CD4-positive, alpha-beta T cell treated with Interleukin-1 beta for 1 hour (primary cell): Measurements from ENCODE around the gene CAMK2N1.

ENCODE experiments used
- DNase-seq, 2 donors: peaks; one replicate each; pipeline ENCODE4 v3.0.0-alpha.2; 2020 to 2022

CAMK2N1 gene

DNA sequence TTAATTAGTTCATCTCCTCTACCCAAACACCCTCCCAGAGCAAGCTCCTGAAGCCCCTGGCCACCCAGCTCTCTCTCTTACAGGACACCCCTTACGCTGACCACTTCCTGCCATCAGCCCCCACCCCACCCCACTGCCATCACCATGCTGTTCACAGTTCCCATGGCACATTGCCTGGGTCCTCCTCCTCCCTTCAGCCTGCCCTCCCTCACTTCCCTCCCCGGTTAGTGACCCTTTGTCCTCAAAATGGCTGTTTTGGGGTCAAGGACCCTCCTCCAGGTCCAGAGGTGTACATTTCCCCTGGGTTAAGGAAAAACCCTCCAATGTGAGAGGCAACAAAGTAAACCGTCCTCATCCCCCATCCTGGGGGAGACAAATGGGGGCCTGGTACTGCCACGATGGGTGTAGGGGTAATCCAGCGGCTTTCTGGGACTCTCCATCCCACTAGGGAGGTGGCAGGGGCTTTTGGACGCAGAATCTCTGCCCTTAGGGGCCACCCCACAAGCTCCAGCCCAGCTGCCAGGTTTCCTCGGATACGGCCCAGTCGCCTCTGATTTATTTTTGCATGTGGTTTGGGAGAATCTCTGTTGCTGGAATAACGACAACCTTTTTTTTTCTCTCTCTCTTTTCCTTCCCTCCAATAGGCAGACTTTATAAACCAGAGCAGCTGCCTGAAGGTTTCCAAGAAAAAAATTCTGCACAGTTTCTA is 8.5 kb downstream of the CAMK2N1 start:
- no peak for DNase-seq

DNA sequence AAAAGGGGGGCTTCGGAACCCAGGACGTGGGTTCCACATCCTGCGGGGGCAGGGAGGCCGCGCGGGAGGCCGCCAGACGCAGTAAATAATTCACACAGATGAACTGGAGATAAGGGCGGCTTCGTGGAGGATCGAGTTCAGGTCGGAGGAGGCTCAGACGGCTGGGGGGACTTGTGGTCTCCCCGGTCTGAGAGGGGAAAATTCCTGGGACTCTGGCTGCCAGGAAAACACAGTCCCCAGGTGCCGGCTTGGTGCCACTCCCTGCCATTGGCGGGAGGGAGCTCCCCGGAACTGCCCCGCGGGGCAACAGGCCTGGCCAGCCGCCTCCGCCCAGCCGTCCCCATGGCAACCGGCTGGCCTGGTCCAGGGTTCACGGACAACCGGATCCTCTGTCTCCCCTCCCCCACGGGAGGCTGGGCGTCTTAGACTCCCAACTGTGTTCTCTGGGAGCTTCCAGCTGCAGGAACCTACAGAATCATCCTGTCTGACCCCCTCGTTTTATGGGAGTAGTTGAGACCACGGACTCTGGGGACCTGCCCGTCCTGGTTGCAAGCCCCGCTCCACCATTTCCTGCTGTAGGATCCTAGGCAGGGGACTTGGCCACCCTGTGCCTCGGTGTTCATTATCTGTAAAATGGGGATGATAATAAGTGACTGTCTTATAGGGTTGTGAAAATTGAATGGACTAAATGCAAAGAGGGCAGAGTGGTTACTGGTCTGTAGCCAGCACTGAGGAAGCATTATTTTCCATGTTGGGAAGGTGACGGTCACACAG is 9.6 kb downstream of the CAMK2N1 start:
- DNase-seq: no peak

DNA sequence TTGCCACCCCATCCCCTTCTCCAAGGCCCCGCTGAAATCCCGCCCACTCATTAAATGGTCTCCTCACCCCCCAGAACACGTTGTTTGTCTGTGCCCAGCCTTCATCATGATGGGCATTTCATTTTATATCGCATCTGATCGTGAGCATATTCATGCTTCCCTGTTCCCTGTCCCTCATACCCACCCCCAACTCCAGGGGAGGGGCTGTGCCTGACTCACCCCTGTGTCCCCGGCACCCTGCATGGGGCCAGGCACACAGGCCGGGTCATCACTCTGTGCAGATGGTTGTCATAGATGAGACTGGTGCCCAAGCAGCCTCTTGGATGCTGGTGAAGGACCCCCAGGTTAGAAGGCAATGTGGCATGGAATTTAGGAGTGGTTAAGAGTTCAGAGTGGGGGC is 11.0 kb downstream of the CAMK2N1 start:
- no peak for DNase-seq

DNA sequence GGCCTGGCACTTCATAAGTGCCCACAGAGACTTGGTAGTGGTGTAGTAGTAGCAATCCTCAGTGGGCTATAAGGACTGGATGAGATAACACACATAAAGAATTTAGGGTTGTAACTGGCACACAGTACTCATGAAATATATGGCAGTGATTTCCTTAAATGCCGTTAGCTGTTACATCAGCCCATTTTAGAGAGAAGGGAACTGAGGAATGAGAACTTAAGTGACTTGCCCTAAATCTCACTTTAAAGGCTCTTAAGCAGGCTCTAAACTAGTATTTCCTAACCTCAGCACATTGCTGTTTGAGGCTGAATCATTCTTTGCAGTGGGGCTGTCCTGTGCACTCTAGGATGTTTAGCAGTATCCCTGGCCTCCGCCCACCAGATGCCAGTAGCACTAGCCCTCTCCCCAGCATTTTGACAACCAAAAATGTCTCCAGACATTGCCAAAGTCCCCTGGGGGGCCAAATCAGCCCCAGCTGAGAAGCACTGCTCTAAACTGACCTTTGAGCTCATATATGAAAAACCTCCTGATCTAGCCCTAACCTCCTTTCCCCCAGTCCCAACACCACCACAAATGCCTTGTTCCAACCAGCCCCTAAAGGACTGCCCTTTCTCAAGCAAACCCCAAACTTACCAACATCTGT is 11.6 kb downstream of the CAMK2N1 start:
- DNase-seq: no peak

DNA sequence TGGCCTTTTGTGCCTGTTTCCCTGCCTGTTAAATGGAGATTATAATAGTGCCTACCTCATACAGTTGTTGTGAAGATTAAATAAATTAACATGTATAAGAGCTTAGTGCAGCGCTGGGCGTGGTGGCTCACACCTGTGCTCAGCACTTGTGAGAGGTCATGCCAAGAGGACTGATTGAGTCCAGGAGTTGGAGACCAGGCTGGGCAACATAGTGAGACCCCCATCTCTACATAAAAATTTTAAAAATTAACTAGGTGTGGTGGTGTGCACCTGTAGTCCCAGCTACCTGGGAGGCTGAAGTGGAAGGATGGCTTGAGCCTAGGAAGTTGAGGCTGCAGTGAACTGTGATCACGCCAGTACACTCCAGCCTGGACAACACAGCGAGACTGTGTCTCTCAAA is 12.1 kb downstream of the CAMK2N1 start:
- DNase-seq: no peak

DNA sequence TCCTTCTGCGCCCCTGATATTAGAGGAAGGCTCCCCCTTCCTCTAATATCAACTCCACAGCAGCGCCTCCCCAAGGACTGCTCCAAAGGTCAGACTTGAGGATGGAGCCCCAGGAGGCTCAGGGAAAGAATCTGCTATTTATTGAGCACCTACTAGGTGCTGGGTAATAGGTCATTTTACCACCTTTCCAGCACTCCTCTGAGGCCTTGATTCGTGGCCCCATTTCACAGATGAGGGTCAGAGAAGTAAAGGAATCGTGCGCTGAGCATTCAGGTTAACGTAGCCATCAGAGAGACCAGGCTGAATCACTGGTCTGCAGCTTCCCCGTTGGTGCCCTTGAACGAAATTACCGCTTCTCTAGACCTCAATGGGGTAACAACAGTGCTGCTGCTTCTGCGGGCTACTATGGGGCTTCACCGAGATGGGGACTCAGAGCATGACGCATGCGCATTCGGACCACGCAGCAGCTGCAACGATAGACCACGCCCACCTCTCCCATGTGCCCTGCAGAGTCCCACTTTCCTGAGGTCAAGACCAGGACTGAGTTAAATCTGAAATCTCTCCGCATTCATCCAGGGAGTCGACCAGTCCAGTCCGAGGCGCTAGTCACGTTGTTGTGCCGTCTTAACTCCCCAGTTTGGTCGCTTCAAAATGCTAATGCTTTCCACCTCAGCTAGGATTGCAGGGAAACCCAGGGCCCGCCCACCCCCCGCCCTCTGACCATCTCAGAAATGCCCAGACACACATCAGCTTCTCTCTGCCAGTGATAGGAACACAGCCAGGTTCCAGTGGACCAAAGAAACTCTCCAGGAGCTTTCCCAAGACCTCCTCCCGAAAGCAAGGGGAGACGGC is 12.9 kb downstream of the CAMK2N1 start:
- DNase-seq: peak in 1 of 2 donors; percentile 9

DNA sequence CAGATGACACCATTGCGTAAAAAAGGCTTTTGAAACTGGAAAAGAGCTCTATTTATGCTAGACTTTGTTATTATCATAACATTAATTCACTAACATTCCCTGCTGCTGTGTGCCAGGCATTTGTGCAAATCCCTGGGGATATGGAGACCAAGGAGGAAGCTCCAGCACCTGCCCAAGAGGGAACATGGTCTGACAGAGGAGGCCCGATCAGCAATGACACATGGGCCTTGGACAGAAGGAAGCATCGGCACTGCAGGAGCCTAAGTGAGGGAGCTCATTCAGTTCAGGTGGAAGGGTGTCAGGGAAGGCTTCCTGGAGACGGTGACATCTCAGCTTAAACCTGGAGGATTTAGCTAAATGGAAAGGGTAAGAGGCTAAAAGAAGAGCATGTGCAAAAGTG is 13.9 kb downstream of the CAMK2N1 start:
- no peak for DNase-seq

DNA sequence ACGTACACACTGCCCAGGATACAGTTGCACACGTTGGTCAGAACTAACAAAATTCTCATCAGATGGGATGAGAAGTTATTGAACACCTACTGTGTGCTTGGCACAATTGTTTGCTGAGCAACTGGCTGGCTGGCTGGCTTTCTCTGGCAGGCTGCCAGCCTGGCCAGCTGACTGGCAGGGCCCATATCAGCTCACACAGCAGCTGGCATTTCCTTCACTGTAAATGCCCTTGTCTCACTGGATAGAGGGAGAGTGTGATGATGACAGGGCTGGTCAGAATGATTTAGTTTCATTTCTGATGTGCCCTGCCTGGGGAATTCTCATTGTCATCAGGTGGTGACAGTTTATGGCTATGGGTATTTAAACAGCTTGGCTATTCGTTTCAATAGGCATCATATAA is 15.8 kb downstream of the CAMK2N1 start:
- DNase-seq: no peak

DNA sequence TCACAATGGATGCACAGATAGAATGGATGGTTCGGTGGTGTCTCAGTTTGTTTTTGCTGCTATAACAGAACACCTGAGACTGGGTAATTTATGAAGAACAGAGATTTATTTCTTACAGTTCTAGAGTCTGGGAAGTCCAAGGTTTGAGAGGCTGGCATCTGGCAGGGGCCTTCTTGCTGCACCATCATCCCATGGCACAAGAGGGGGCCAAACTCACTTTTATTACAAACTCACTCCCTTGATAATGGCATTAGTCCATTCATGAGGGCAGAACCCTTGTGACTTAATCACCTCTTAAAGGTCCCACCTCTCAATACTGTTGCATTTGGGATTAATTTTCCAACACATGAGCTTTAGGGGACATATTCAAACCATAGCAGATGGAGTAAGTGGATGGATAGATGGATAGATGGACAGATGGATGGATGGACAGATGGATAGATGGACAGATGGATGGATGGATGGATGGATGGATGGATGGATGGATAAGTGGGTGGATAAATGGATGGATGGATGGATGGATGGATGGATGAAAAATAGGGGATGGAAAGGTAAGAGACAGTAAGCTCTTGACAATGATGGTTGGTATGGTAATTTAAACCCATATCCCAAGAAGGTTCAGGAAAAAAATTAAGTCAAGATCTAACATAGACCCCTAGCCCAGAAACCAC is 16.5 kb downstream of the CAMK2N1 start:
- no peak for DNase-seq

DNA sequence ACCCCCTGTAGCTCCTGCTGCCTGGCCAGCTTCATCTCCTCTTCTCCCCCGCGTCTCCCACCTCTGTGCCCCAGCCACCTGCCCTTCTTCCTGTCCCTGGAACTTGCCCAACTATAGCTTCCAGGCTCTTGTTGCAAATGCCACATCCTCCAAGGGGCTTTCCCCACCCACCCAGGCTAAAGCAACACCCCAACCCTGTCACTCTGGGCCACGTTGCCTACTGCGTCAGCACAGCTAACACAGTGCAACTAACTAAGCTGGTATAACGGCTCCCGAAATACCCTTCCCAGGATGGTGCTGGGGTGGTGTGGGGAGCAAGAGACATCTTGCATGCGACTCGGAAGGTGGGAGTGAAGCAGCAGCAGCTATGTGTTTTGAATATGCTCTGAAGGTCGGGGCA is 19.7 kb downstream of the CAMK2N1 start:
- no peak for DNase-seq

DNA sequence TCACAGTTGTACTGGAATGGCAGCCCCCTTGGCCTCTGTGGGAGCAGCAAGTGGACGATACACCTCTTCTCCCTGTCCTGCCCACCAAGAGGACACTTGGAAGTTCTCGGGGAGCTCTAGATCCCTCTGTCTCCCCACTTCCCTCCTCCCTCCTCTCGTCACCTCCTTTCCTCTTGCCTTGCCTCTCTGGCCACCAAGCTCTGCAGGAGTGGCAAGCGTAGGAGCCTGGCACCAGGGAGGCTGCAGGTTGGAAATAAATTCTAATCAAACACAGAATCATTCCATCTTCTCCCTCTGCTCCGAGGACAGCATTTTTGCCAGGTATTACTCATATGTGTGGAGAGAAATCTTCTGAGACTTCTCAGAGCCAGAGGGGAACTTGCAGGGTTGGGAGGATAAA is 20.8 kb downstream of the CAMK2N1 start:
- DNase-seq: no peak

DNA sequence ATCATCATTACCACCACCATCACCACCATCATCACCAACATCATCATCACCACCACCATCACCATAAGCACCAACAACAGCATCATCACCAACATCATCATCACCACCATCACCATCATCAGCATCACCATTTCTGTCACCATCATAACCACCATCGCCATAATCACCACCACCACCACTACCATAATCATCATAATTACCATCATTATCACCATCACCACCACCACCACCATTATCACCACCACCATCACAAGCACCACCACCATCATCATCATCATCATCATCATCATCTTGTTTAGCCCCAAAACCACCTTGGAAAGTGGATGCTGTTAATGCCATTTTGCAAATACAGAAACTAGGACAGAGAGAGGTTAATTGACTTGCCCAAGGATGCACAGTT is 22.5 kb downstream of the CAMK2N1 start:
- no peak for DNase-seq

DNA sequence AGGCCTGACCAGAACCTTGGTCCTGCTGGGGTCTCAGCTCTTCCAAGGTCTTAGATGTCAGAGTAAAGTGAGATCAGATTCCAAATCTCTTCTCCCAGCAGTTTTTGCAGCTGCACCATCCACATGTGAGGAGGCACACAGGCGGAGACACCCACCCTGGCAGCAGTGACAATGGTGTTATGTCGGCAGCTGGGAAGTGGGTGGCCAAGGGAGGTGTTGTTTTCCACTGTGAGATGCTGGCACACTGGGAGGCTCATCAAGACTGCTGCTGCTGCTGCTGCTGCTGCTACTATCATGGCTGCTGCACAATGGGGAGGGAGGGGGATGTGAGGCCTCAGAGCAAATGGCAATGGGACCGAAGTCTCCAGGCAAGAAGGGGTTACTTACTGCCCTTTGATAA is 23.6 kb downstream of the CAMK2N1 start:
- DNase-seq: no peak

DNA sequence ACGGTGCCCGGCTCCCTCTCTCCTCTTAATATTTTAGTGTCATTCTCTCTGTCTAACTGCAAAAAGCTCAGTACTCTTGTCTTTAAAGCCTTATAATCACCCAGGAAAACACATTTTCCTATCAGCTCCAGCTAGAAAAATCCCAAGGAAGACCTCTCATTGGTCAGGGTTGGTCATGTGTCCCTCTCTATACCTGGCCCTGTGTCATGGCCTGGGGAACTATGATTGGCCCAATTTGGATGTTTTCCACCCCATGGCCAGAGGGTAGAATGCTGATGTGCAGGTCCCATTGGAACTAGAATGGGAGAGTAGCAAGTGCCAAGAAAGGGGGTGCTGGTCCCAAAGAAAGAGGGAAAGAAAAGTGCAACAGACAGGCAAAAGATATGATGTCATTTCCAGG is 27.3 kb downstream of the CAMK2N1 start:
- no peak for DNase-seq

DNA sequence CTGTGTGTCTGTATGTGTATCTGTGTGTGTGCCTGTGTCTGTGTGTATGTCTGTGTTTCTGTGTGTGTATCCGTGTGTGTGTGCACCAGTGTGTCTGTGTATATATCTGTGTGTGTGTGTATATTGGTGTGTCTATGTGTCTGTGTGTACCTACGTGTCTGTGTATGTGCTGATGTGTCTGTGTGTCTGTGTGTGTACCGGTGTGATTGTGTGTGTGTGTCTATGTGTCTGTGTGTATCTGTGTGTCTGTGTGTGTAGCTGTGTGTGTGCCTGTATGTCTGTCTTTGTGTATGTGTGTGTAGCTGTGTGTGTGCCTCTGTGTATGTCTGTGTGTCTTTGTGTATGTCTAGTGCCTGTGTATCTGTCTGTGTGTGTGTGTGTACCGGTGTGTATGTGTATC is 32.0 kb downstream of the CAMK2N1 start:
- no peak for DNase-seq

DNA sequence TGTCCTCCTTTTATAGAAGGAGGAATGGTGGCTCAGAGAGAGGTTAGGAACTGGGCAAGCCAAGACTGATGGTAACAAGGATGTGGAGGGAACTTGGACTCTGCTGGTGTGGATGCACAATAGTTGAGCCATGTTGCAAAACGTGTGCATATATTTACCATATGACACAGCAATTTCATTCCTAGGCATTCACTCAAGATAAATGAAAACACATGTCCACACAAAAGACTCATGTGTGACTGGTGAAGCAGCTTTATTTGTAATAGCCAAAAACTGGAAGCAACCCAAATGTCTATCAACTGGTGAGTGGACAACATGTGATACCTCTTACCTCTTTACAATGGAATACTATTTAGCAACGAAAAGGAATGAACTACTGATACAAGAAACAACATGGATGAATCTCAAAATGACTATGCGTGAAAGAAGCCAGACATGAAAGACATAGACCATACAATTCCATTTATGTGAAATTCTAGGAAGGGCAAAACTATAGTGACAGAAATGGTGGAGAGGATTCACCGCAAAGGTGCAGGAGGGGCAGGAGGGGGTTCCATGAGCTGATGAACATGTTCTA is 36.2 kb downstream of the CAMK2N1 start:
- no peak for DNase-seq

DNA sequence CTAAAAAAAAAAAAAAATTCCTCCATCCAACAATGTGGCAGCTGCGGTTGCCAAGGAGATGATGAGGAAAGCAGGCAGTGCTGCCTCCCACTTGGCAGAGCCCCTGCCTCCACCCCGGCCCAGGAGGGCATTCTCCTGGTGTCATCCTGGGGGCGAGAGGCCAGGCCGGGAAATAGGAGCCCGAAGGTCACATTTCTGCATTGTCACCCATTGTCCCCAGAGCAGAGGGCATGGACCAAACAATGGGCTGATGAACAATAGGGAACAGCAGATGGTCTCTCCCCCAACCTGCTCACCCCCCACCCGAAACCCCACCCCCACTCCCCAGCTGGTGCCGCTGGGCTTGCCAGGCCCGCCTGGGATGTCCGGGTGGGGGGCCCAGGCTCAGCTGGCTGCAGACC is 37.3 kb downstream of the CAMK2N1 start:
- DNase-seq: no peak

DNA sequence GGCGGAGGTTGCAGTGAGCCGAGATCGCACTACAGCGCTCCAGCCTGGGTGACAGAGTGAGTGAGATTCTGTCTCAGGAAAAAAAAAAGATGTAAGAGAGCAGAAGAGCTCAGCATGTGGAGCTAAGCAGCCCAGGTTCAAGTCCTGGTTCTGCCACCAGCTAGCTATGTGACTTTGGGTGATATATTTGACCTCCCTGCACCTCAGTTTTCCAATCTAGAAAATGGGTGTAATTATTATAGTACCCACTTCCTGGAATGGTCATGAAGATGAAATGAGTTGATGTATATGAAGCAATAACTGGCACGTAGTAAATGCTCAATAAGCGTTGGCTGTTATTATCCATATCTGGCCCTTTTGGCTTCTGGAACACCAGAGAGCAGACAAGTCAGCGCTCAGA is 38.2 kb downstream of the CAMK2N1 start:
- DNase-seq: no peak

DNA sequence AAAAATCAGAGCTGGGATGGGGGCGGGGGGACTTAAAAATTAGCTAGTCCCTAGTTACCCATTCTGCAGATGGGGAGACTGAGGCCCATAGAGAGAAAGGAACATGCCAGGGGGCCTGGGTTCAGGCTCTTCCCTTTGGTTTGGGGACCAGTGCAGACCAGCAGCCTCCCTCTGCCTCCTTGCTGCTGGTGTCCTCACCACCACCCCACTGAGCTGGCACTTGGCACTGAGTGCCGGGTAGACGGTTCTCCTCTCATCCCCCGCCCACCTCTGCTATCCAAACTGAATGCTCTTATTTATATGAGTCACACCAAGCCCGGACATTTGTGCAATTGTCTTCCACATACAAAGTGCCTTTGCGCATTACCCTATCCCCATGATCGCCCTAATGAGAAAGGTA is 39.2 kb downstream of the CAMK2N1 start:
- DNase-seq: no peak

DNA sequence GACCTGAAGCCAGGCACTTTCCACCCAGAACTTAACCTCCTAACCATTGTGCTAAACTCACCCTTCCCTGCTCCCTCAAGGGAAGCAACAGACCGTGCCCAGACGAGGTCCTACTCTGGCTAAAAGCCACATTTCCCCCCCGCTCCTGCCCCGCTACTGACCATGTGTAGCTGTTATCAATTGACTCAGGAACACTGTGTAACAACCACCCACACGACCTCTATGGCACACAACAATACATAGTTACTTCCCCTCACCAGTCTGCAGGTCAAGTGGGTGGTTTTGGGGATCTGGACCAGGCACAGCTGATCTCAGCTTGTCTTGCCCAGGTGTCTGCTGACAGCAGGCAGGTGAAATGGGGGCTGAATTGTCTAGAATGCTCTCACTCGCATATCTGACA is 40.1 kb downstream of the CAMK2N1 start:
- DNase-seq: no peak

DNA sequence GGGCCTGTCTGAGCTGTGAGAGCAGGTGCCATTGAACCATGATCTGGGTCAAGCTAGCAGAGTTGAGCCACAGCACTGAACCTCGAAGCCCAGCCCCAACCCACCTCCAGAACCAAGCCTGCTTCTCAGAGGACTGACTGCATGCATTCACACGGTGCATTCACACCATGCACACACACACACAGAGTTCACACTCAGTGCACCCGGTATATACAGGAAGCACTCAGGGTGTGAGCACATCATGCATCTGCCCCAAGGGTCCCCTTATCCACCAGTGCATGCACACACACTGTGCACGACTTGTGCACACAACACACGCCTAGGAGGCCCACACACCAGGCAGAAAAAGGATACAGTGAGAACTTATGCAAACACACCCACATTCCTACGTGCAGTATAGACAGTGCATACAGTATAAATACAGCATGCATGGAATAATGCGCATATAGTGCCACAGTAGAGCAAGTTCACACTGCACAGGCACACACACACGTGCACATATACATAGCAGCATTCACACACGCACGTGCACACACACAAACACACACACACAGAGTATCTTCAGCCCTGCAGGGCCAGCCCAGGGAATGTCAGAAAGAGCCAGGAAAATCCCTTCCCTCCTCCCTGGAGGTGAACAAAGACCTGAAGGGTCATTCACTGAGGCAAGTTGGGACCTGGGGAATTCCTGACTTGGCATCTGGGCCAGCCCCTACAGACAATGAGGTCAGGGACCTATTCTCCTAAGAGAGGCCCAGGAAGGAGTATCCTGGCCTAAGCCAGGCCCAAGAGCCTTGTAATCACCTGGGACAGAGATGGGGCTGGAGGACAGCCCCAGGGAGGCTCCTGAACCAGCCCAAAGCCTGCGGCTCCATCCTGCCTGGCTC is 42.1 kb downstream of the CAMK2N1 start:
- no peak for DNase-seq
